SJSA1 (cell line): ENCODE data around the gene UBE2L3. TPM values are rescaled to one million over a fixed set of nuclear protein-coding genes. Genes with fewer than 3 reads are reported as not detected.

Experiments
- DNase-seq, 2 experiments: peaks; one replicate each; pipeline ENCODE4 v3.0.0-alpha.2; 2015 to 2020; ENCODE audit warnings: low spot score in 2 of 2, low read depth in 1 of 2
- H3K27ac ChIP-seq: fragments of 250-450 bp; sonication (Bioruptor Pico); 2 replicates; pipeline ENCODE4 v1.5.1; 2020; ENCODE audit warnings: mild to moderate bottlenecking, moderate library complexity
- H3K27me3 ChIP-seq: fragments of 250-450 bp; sonication (Bioruptor Pico); replicated peaks from 2 replicates; pipeline ENCODE4 v1.5.1; 2020; ENCODE audit warnings: mild to moderate bottlenecking, moderate library complexity
- H3K36me3 ChIP-seq: fragments of 250-450 bp; sonication (Bioruptor Pico); 2 replicates; pipeline ENCODE4 v1.5.1; 2020; ENCODE audit warnings: mild to moderate bottlenecking
- H3K4me1 ChIP-seq: fragments of 250-450 bp; sonication (Bioruptor Pico); replicated peaks from 2 replicates; pipeline ENCODE4 v1.6.1; 2021; ENCODE audit warnings: mild to moderate bottlenecking
- H3K4me3 ChIP-seq: fragments of 250-450 bp; sonication (Bioruptor Pico); 2 replicates; pipeline ENCODE4 v1.5.1; 2020; ENCODE audit warnings: mild to moderate bottlenecking
- H3K9me3 ChIP-seq: fragments of 250-450 bp; sonication (Bioruptor Pico); replicated peaks from 2 replicates; pipeline ENCODE4 v1.5.1; 2020; ENCODE audit warnings: mild to moderate bottlenecking
- total RNA-seq: library from RNA; depleted of rRNA; stranded (reverse); fragments of >200 nt; shearing (Covaris generic); gene quantifications from 2 replicates; pipeline ENCODE4 v1.2.3, GENCODE V29; 2014

The UBE2L3 gene
- total RNA-seq, 1 experiment from 2014 or later: 94.3 TPM

DNA sequence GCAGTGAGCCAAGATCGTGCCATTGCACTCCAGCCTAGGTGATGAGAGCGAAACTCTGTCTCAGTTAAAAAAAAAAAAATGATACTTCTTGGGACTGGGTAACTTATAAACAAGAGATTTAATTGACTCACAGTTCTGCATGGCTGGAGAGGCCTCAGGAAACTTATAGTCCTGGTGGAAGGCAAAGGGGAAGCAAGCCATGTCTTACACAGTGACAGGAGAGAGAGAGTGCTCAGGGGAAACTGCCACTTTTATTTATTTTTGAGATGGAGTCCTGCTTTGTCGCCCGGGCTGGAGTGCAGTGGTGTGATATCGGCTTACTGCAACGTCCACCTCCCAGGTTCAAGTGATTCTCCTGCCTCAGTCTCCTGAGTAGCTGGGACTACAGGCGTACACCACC, 82.8 kb downstream of the UBE2L3 start:
- H3K4me1 ChIP-seq: peaks cover 21% of the 10 kb centered on the region
- DNase-seq: no peak
- H3K36me3 ChIP-seq: peaks cover 50% of the 10 kb centered on the region
- H3K4me3 ChIP-seq: no peak overlapping the region
- H3K27me3 ChIP-seq: no peaks in the 10 kb centered on the region
- no peak overlapping the region for H3K27ac ChIP-seq
- no peaks in the 10 kb centered on the region for H3K9me3 ChIP-seq

DNA sequence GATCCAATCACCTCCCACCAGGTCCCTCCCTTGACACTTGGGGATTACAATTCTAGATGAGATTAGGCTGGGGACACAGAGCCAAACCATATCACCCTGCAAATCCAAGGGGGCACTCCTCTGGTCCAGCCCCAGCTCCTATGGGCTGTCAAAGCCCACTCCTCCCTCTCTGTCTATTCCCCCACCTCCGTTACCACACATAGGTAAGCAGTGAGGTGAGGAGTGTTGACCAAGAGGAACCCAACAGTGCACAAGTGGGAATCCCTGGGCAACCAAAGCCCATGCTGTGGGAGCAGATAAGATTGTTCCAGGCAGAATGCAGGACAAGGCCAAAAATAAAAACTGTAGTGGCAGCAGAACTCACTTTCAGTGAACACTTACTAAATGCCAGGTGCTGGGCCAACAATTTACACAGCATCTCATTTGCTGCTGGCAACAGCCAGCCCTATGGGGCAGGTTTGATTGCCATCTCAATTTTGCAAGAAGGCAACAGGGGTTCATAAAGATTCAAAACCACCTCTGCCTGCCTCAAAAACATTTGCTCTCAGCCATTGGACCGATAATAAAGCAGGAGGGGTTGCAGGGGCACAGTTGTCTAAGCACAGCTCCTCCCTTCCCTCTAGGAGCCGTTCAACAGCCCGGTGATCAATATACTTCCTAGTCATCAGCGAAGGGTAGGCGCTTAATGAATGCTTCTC, 83.5 kb downstream of the UBE2L3 start:
- Histone ChIP-seq H3K27me3 (no peaks in the 10 kb centered on the region), H3K9me3 (no peaks in the 10 kb centered on the region), H3K36me3 (peaks cover 55% of the 10 kb centered on the region), H3K4me3 (peak overlapping the region; percentile 66), H3K27ac (peak overlapping the region; percentile 69), H3K4me1 (peaks cover 21% of the 10 kb centered on the region)
- no peak for DNase-seq

DNA sequence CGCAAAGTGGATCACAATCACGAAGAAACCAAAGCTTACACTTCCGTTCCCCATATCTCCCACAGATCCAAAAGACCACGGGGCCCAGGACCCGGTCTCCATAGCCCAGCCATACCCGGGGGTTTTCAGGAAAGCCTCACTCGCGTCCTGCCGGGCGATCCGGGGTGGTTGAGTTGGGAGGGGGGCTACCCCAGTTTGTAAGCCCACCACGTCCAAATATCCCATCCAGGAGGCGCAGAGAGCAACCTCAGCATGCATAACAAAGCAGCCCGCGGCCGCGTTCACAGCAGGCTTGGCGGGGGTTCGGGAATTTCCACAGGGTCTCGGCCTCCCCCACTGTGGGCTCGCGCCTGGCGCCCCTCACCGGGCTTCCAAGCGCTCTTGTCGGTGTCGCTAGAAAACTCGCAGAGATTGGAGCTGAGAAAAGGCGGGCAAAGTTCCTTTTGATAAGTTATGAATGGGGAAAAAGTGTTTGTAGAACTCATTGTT, 84.1 kb downstream of the UBE2L3 start:
- peak overlapping the region; percentile 69 for H3K27ac ChIP-seq

DNA sequence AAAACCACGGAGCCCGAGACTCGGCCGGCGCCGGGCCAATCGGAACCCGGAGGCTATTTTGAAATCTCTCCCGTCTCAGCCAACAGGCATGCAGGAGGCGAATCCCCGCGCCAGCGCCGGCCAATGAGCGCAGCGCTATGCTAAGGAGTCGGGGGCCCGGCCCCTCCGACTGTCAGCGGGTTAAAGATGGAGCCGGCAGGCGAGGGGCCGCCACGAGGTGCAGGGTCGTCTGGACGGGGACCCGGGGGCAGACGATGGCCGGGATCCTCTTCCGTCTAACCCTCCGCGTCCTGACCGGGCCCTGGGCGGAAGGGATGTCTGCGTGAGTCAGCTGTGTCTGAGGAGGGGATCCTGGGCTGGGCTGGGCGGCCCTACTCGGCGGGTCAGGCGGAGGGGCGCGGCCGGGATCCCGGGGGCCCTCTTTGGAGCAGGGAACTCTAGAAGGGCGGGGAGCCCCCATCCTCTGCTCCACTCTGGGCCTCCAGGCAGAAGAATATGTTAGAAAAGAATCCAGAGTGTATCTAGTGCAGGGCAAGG, 84.6 kb downstream of the UBE2L3 start:
- Histone ChIP-seq H3K9me3 (no peaks in the 10 kb centered on the region), H3K27me3 (no peaks in the 10 kb centered on the region), H3K27ac (peak overlapping the region; percentile 69), H3K4me1 (peaks cover 22% of the 10 kb centered on the region), H3K4me3 (peak overlapping the region; percentile 66), H3K36me3 (peaks cover 46% of the 10 kb centered on the region)
- DNase-seq: peak; percentile 89 to 93

More for the DNA sequence above, 84.1 kb downstream of the UBE2L3 start:
- peaks cover 21% of the 10 kb centered on the region for H3K4me1 ChIP-seq
- H3K36me3 ChIP-seq: peaks cover 49% of the 10 kb centered on the region
- no peak for DNase-seq
- peak overlapping the region; percentile 66 for H3K4me3 ChIP-seq
- no peaks in the 10 kb centered on the region for H3K9me3 ChIP-seq
- no peaks in the 10 kb centered on the region for H3K27me3 ChIP-seq

DNA sequence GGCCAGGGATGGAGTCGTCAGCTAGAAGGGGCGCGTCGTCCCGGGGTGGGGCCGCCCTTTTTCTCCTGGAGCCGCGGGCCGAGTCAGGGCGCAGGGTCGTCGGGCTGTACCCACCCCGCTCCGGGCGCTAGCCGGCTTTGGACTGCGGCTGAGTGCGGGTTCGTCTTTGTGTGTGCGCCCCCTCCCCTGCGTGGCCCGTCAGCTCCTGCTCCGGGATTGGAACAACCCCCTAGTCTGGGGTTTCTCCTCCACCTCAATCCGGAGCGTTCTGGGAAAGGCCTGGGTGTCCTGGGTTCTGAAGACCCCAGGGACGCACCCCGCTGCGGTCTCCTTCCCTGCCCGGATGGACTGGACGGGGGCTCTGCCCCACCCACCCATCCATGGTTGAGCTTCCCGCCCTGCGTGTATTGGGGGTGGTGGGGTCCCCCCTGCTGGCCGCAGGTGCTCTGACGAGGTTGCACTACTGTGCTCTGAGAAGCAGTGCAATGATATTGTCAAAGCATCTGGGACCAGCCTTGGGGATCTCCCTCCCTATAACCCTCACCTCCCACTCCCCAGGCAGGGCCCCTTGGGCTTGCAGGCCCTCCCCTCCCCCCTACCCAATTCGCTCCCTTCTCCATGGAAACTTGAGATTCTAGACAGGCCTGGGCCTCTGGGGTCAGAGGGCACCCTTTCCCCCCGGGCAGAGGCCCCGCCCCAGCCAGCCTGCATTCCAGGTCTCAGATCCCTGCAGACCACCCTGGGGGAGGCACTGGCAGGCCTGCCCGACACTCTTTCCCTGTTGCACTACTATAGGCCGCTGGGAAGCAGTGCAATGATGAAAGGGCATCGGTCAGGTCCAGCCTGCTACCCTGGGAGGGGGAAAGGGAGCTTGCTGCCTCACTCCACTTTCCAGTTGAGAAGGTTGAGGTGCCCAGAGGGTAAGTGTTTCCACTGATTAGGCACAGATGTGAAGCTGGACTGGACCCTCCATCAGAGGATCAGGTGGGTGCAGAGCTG, 85.3 kb downstream of the UBE2L3 start:
- Histone ChIP-seq H3K9me3 (no peaks in the 10 kb centered on the region), H3K4me3 (peak overlapping the region; percentile 66), H3K27me3 (no peaks in the 10 kb centered on the region), H3K36me3 (peaks cover 42% of the 10 kb centered on the region), H3K27ac (peak overlapping the region; percentile 69; the same call in 1 of the 2 replicates), H3K4me1 (peaks cover 30% of the 10 kb centered on the region)
- DNase-seq: no peak

DNA sequence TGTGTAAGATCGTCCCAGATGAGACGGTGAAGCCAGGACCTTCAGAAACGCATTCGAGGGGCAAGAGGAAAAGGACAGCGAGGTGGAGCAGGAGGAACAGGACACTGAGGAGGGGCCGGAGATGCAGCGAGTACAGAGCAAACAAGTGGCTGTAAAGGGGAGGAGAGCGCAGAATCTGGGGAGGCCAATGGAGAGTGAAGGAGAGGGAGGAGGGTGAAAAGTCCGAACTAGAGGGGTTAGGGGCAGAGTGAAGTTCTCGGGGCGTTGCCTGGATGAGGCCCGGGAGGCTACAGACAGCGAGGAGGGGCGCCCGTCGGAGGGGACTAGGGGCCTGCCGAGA, 89.5 kb downstream of the UBE2L3 start:
- DNase-seq: no peak
- Histone ChIP-seq H3K4me1 (peaks cover 23% of the 10 kb centered on the region), H3K9me3 (no peaks in the 10 kb centered on the region), H3K36me3 (peaks cover 34% of the 10 kb centered on the region), H3K27ac (no peak overlapping the region), H3K4me3 (peak overlapping the region; percentile 43), H3K27me3 (no peaks in the 10 kb centered on the region)

DNA sequence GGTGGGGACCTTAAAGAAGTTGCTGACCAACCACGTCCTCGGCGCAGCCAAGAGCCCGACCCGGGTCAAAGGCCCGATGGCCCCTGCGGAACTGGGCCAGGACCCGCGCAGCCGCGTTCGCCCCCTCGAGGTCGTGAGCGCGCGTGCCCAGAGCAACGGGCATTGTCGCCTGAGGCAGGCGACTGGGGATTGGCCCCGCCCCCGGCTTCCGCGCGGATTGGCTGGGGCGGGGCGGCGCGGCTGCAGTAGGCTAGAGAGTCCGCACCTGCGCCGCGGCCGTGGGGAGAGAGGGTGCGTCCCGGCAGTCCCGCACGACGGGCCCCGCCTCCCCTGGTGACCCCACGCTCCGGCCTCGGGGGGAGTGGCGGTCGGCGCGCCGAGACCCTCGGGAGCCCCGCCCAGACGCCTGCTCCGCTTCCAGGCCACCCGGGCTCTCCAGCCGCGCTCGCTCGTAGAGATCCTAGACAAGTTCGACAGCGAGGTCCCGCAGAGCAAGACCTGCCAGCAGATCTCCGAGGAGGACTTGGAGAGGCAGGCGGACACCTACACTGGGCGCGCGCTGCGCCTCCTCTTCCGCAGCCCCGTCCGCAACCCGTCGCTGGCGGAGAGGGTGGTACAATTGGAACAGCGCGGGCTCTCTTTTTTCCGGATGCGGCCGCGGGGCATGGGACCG, 90.0 kb downstream of the UBE2L3 start:
- Histone ChIP-seq H3K4me1 (peaks cover 23% of the 10 kb centered on the region), H3K36me3 (peaks cover 29% of the 10 kb centered on the region), H3K27ac (no peak overlapping the region), H3K27me3 (no peaks in the 10 kb centered on the region), H3K9me3 (no peaks in the 10 kb centered on the region), H3K4me3 (peak overlapping the region; percentile 43)
- peak; percentile 75 to 78 for DNase-seq

DNA sequence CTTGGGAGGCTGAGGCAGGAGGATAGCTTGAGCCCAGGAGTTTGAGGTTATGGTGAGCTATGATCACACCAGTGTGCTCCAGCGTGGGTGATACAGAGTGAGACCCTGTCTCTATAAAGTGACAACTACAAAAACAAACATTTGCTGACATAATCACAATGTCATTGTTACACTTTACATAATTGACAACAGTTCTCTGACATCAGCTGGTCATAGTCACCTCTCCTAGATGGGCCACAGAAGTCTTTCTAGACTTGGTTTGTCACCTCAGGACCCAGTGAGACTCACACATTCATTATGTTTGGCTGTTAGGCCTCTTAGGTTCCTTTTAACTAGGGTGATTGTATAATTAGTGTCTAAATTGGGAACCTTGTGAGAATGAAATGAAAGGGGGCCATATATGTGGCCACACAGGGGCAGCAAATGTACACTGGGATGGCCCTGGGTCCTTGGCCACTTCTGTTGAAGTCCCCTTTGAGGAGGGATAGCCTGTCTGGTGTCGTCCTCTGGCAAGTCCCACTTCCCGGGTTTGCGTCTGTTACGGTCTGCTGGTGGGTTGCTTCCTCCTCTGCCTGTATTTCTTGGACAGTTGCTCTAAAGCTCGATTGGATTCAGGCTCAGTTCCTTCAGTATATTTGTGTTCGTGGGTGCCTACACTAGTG, 92.5 kb downstream of the UBE2L3 start:
- peaks cover 7% of the 10 kb centered on the region for H3K36me3 ChIP-seq
- no peaks in the 10 kb centered on the region for H3K9me3 ChIP-seq
- no peaks in the 10 kb centered on the region for H3K27me3 ChIP-seq
- H3K4me1 ChIP-seq: peaks cover 14% of the 10 kb centered on the region
- H3K4me3 ChIP-seq: no peak overlapping the region
- no peak overlapping the region for H3K27ac ChIP-seq
- no peak for DNase-seq

DNA sequence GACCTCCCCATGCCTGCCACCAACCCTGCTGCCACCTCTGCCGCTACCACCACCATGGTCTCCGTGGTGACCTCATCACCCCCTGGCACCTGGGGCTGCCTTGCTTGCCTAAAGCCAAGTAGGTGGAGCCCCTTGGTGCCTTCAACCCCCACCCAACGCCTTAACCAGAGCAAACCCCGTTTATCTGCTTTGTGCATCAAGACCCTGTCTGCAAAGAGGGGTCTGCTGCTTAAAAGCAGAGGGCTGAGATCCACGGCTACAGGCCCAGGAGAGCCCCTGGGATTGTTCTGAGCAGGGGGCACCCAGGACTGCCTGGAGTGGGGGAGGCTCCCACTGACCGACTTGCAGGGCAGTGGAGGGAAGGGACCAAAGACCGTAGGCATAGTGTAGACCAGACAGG, 93.4 kb downstream of the UBE2L3 start:
- Histone ChIP-seq H3K36me3 (peaks cover 2% of the 10 kb centered on the region), H3K4me3 (no peak overlapping the region), H3K4me1 (peaks cover 21% of the 10 kb centered on the region), H3K27ac (no peak overlapping the region), H3K9me3 (no peaks in the 10 kb centered on the region), H3K27me3 (no peaks in the 10 kb centered on the region)
- DNase-seq: no peak

DNA sequence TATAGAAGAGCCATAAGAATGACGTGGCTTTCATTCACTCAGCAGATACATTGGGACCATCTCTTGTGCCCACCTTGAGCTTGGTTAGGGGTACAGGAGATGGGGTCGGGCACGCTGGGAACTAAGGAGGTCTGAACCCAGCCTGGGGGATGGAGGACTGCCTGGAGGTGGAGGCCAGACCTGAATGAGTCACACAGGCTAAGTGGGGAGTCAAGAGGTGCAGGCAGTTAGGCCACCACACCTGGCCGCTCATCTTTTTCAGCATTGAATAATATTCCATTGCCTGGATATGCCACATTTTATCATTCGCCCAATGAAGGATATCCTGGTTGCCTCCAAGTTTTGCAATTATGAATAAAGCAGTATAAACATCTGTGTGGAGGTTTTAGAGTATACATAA, 94.5 kb downstream of the UBE2L3 start:
- Histone ChIP-seq H3K27ac (no peak overlapping the region), H3K4me1 (peaks cover 21% of the 10 kb centered on the region), H3K9me3 (no peaks in the 10 kb centered on the region), H3K4me3 (no peak overlapping the region), H3K36me3 (peaks cover 6% of the 10 kb centered on the region), H3K27me3 (no peaks in the 10 kb centered on the region)
- DNase-seq: no peak

DNA sequence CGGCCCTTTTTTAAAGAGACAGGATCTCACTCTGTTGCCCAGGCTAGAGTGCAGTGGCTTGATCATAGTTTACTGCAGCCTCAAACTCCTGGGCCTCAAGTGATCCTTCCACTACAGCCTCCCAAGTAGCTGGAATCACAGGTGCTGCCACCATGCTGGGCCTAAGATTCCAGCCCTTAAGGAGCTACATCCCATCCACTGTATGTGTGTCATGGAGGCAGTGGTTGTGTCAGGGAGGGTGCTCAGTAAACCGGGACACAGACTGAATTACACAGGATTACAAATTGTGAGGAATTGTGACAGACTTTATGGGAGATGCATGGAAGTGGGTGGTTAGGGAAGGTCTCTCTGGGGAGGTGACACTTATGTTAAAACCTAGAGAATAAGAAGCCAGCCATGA, 96.2 kb downstream of the UBE2L3 start:
- no peaks in the 10 kb centered on the region for H3K27me3 ChIP-seq
- no peak overlapping the region for H3K27ac ChIP-seq
- H3K4me3 ChIP-seq: no peak overlapping the region
- H3K9me3 ChIP-seq: no peaks in the 10 kb centered on the region
- DNase-seq: no peak
- H3K36me3 ChIP-seq: peaks cover 10% of the 10 kb centered on the region
- peaks cover 7% of the 10 kb centered on the region for H3K4me1 ChIP-seq

DNA sequence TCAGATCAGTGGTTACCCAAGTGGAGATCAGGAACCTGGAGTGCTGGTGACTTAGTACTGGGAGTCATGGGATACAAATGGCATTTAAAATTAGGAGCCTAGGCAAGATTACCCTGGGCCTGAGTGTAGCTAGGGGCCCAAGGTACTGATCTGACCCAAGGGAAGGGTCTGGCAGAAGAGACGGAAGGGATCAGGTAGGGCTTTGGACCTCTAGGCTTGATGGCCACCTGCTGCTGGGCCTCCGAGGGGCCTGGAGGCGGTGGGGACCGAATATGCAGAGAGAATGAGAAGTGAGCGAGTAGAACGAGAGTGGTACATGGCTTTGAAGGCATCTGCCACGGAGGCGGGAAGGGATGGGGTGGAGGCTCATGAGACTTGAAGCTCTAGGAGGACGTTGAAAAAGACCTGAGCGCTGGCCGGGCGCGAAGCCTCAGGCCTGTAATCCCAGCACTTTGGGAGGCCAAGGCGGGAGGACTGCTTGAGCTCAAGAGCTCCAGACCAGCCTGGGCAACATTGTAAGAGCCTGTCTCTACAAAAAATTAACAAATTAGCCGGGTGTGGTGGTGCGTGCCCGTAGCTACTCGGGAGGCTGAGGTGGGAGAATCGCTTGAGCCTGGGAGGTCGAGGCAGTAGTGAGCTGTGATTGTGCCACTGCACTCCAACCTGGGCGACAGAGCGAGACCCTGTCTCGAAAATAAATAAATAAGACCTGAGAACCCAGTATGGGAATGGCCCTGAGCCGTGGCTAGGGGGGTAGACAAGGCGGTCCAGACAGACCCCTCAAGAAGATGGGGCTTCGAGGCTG, 97.7 kb downstream of the UBE2L3 start:
- Histone ChIP-seq H3K9me3 (no peaks in the 10 kb centered on the region), H3K27me3 (no peaks in the 10 kb centered on the region), H3K36me3 (peaks cover 15% of the 10 kb centered on the region), H3K27ac (peak overlapping the region; percentile 77; the same call in 1 of the 2 replicates), H3K4me1 (peaks cover 7% of the 10 kb centered on the region), H3K4me3 (peak overlapping the region; percentile 80)
- DNase-seq: no peak
